ENCODE data around the gene HBQ1.

- TF ChIP-seq, protein P1, sequence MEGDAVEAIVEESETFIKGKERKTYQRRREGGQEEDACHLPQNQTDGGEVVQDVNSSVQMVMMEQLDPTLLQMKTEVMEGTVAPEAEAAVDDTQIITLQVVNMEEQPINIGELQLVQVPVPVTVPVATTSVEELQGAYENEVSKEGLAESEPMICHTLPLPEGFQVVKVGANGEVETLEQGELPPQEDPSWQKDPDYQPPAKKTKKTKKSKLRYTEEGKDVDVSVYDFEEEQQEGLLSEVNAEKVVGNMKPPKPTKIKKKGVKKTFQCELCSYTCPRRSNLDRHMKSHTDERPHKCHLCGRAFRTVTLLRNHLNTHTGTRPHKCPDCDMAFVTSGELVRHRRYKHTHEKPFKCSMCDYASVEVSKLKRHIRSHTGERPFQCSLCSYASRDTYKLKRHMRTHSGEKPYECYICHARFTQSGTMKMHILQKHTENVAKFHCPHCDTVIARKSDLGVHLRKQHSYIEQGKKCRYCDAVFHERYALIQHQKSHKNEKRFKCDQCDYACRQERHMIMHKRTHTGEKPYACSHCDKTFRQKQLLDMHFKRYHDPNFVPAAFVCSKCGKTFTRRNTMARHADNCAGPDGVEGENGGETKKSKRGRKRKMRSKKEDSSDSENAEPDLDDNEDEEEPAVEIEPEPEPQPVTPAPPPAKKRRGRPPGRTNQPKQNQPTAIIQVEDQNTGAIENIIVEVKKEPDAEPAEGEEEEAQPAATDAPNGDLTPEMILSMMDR (IDR thresholded peaks at IDR 0.05; ENCODE audit: low read depth, low read length) = no peak
- TF ChIP-seq POLR2A (IDR thresholded peaks at IDR 0.05; ENCODE audit: extremely low read depth, insufficient read length) (no peak), MYC (IDR thresholded peaks at IDR 0.05; ENCODE audit: low read depth, low read length) (no peak)
- TF ChIP-seq, protein P2, sequence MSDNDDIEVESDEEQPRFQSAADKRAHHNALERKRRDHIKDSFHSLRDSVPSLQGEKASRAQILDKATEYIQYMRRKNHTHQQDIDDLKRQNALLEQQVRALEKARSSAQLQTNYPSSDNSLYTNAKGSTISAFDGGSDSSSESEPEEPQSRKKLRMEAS (IDR thresholded peaks at IDR 0.05; ENCODE audit: low read depth, low read length) = no peak
Observed at GRCh38 chr16:179211-180092, 807 bp upstream of the HBQ1 start.

Measured in NB4 (cell line).